ENCODE results near the gene KLF9.

- TF ChIP-seq CTCF (conservative IDR thresholded peaks at IDR 0.05 in 1 of 2, IDR thresholded peaks at IDR 0.05 in 1 of 2; ENCODE audit: extremely low read depth in 1 of 2, insufficient read depth in 1 of 2, low read depth in 1 of 2, low read length in 2 of 2) (no peak), EZH2 (IDR thresholded peaks at IDR 0.05; ENCODE audit: borderline replicate concordance, low read length) (no peak)
These were observed 30.4 kb upstream of the KLF9 start for GRCh38 chr9:70444904-70445303.
